GM23338 (cell line): ENCODE measurements around the gene TMEM154. TPM values are rescaled to one million over a fixed set of nuclear protein-coding genes. Genes with fewer than 3 reads are reported as not detected.

Source experiments
- ATAC-seq: fragments of 200-7000 bp; cut with Tn5 transposase; 3 replicates; pipeline ENCODE4 v1.9.1; 2020
- DNase-seq: peaks from one replicate; pipeline ENCODE4 v3.0.0-alpha.2; 2015; ENCODE audit warnings: low spot score
- H2AFZ ChIP-seq: fragments of 200-600 bp; sonication (generic); 2 replicates; pipeline ENCODE4 v1.8.0; 2016; ENCODE audit warnings: antibody characterized with exemption, mild to moderate bottlenecking, moderate library complexity
- H3F3A ChIP-seq: fragments of 200-600 bp; sonication (generic); replicated peaks from 2 replicates; pipeline ENCODE4 v1.8.0; 2017; ENCODE audit warnings: antibody characterized with exemption, mixed run types, low read depth
- H3K27ac ChIP-seq: fragments of 200-600 bp; sonication (generic); 2 replicates; pipeline ENCODE4 v1.6.1; 2016; ENCODE audit warnings: low read depth
- H3K27me3 ChIP-seq: fragments of 200-600 bp; sonication (generic); 2 replicates; pipeline ENCODE4 v1.8.0; 2016; ENCODE audit warnings: mild to moderate bottlenecking, mixed run types, moderate library complexity; ENCODE audit not compliant: insufficient read depth
- H3K36me3 ChIP-seq: fragments of 200-600 bp; sonication (generic); 2 replicates; pipeline ENCODE4 v1.8.0; 2016; ENCODE audit warnings: mild to moderate bottlenecking; ENCODE audit not compliant: insufficient read depth
- H3K4me1 ChIP-seq: fragments of 200-600 bp; sonication (generic); 2 replicates; pipeline ENCODE4 v1.8.0; 2016; ENCODE audit warnings: mild to moderate bottlenecking, moderate library complexity; ENCODE audit not compliant: insufficient read depth
- H3K4me2 ChIP-seq: fragments of 200-600 bp; sonication (generic); 2 replicates; pipeline ENCODE4 v1.7.1; 2017; ENCODE audit warnings: mixed run types
- H3K4me3 ChIP-seq: fragments of 200-600 bp; sonication (generic); 2 replicates; pipeline ENCODE4 v1.6.1; 2016; ENCODE audit warnings: mixed run types
- H3K79me2 ChIP-seq: fragments of 200-600 bp; sonication (generic); replicated peaks from 2 replicates; pipeline ENCODE4 v1.8.0; 2017; ENCODE audit warnings: mild to moderate bottlenecking; ENCODE audit not compliant: insufficient read depth
- H3K9me2 ChIP-seq: fragments of 200-600 bp; sonication (generic); 2 replicates; pipeline ENCODE4 v1.8.0; 2017; ENCODE audit not compliant: insufficient read depth
- H4K20me1 ChIP-seq: fragments of 200-600 bp; sonication (generic); replicated peaks from 2 replicates; pipeline ENCODE4 v1.8.0; 2017; ENCODE audit warnings: mild to moderate bottlenecking; ENCODE audit not compliant: insufficient read depth
- H3K27ac Mint-ChIP-seq: 2 replicates; pipeline ENCODE4 v1.8.0; 2020; ENCODE audit warnings: inconsistent platforms, mild to moderate bottlenecking, moderate library complexity, mixed read lengths
- H3K27me3 Mint-ChIP-seq: 3 replicates; pipeline ENCODE4 v1.8.0; 2022; ENCODE audit warnings: low read depth, mild to moderate bottlenecking, moderate library complexity, mixed read lengths, inconsistent platforms; ENCODE audit not compliant: insufficient read depth, poor library complexity
- H3K36me3 Mint-ChIP-seq: 3 replicates; pipeline ENCODE4 v1.8.0; 2021; ENCODE audit warnings: low read depth, mild to moderate bottlenecking, inconsistent platforms, moderate library complexity, mixed read lengths
- H3K4me1 Mint-ChIP-seq: 3 replicates; pipeline ENCODE4 v1.8.0; 2020; ENCODE audit warnings: mild to moderate bottlenecking, inconsistent platforms, mixed read lengths
- H3K4me3 Mint-ChIP-seq: 3 replicates; pipeline ENCODE4 v1.8.0; 2021; ENCODE audit warnings: moderate library complexity, mild to moderate bottlenecking, inconsistent platforms, mixed read lengths
- H3K9me3 Mint-ChIP-seq: 3 replicates; pipeline ENCODE4 v1.8.0; 2020; ENCODE audit warnings: moderate library complexity, mild to moderate bottlenecking, inconsistent platforms, mixed read lengths
- CREB1 ChIP-seq: fragments of 250-450 bp; sonication (Bioruptor Pico); IDR thresholded peaks from 2 replicates; pipeline ENCODE4 v1.5.0; 2020; ENCODE audit warnings: low read depth, mild to moderate bottlenecking, moderate library complexity
- CTCF ChIP-seq, 2 experiments: fragments of 200-600 bp in 1 of 2; sonication (generic) in 1 of 2; conservative IDR thresholded peaks; 2 replicates each; pipeline versions ENCODE4 v1.5.1 to v1.6.1; 2016 to 2017; ENCODE audit warnings: antibody characterized with exemption in 2 of 2, low read depth in 2 of 2, mild to moderate bottlenecking in 2 of 2, moderate library complexity in 1 of 2
- JUNB ChIP-seq: IDR thresholded peaks from one replicate; pipeline ENCODE4 v1.6.1; 2016; ENCODE audit warnings: antibody characterized with exemption; ENCODE audit not compliant: unreplicated experiment
- NANOG ChIP-seq: IDR thresholded peaks from 2 replicates; pipeline ENCODE4 v1.6.1; 2016; ENCODE audit warnings: antibody characterized with exemption, borderline replicate concordance
- STAT1 ChIP-seq: IDR thresholded peaks from one replicate; pipeline ENCODE4 v1.6.1; 2016; ENCODE audit warnings: antibody characterized with exemption; ENCODE audit not compliant: unreplicated experiment
- ZNF114 ChIP-seq: fragments of 250-450 bp; sonication (Bioruptor Pico); IDR thresholded peaks from 2 replicates; pipeline ENCODE4 v1.5.0; 2020; ENCODE audit warnings: mild to moderate bottlenecking, moderate library complexity
- ZNF462 ChIP-seq: fragments of 250-450 bp; sonication (Bioruptor Pico); IDR thresholded peaks from 2 replicates; pipeline ENCODE4 v1.5.0; 2020; ENCODE audit warnings: mild to moderate bottlenecking, moderate library complexity
- polyA plus RNA-seq: library from polyadenylated mRNA; unstranded; fragments of >200 nt; fragmentation: Nextera tagmentation; extraction: Ambion mirVana; gene quantifications from 2 replicates; pipeline ENCODE4 v1.2.1, GENCODE V29; 2016
- total RNA-seq: library from RNA; depleted of rRNA; stranded (reverse); fragments of >200 nt; shearing (Covaris generic); gene quantifications from 2 replicates; pipeline ENCODE4 v1.2.3, GENCODE V29; 2014
- TF ChIP-seq, protein P1 (sequence below): IDR thresholded peaks from one replicate; pipeline ENCODE4 v1.6.1; 2018; ENCODE audit warnings: antibody characterized with exemption; ENCODE audit not compliant: unreplicated experiment

Gene TMEM154
- total and polyA plus RNA-seq, 2 experiments from 2014 or later, result 1.0 to 1.7 TPM

DNA sequence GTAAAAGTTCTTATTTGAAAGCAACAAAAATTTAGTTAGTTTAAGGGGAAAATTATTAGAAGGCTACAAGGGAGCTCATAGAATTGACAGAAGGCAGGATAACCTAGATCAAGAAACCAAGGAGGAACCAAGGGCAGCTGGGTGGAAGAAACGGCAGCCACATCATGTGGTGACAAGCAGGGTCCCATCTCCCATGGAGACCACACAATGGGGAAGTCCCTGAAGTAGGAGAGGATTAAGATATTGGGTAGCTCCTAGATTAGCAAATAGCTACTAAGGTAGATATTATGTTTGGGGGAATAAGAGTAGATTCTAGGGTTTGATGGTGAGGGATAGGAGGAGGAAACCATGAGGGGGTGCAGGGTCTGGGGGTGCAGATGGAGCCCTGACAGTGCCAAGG, 48.0 kb upstream of the TMEM154 start (continued):
- no peak for TF ChIP-seq CTCF (conservative IDR thresholded peaks at IDR 0.05; ENCODE audit: low read depth in 2 of 2)
- no peak for TF ChIP-seq ZNF114 (CRISPR knock-in tag)

DNA sequence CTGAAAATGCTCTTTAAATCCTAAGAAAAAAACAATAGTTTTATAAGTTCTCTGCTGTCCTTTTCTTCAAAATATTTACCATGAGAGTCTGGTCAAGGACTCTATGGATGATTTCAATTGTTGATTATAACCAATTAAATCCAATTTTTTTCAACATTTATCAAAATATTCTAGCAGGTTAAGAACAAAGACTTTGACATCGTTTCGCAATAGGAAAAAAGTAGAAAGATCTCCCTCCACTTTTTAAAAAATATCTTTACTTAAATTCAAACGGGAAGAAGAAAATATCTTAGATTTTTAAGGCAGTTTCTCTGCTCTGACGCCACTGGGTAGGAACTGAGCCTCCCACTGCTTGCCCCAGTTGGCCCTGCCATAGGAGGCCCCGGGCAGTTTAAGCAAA, 44.7 kb upstream of the TMEM154 start:
- Histone ChIP-seq H3K4me3 (no peak overlapping the region), H3K4me1 (no peaks in the 10 kb centered on the region; the same call in 1 of the 2 replicates), H2AFZ (no peak overlapping the region), H3K4me2 (no peak overlapping the region), H3K27ac (no peak overlapping the region), H3K36me3 (no peaks in the 10 kb centered on the region), H3F3A (no peaks in the 10 kb centered on the region), H3K79me2 (no peaks in the 10 kb centered on the region), H3K9me2 (no peaks in the 10 kb centered on the region; the same call in 1 of the 2 replicates), H4K20me1 (no peaks in the 10 kb centered on the region), H3K27me3 (no peaks in the 10 kb centered on the region)
- Mint-ChIP-seq H3K27me3 (peaks cover 9% of the 10 kb centered on the region), H3K4me3 (no peak overlapping the region), H3K36me3 (no peaks in the 10 kb centered on the region), H3K4me1 (peaks cover 9% of the 10 kb centered on the region; the same call in 2 of the 3 replicates), H3K27ac (no peak overlapping the region), H3K9me3 (no peaks in the 10 kb centered on the region)
- TF ChIP-seq ZNF462 (CRISPR knock-in tag), result no peak
- no peak for TF ChIP-seq JUNB
- TF ChIP-seq, protein P1, sequence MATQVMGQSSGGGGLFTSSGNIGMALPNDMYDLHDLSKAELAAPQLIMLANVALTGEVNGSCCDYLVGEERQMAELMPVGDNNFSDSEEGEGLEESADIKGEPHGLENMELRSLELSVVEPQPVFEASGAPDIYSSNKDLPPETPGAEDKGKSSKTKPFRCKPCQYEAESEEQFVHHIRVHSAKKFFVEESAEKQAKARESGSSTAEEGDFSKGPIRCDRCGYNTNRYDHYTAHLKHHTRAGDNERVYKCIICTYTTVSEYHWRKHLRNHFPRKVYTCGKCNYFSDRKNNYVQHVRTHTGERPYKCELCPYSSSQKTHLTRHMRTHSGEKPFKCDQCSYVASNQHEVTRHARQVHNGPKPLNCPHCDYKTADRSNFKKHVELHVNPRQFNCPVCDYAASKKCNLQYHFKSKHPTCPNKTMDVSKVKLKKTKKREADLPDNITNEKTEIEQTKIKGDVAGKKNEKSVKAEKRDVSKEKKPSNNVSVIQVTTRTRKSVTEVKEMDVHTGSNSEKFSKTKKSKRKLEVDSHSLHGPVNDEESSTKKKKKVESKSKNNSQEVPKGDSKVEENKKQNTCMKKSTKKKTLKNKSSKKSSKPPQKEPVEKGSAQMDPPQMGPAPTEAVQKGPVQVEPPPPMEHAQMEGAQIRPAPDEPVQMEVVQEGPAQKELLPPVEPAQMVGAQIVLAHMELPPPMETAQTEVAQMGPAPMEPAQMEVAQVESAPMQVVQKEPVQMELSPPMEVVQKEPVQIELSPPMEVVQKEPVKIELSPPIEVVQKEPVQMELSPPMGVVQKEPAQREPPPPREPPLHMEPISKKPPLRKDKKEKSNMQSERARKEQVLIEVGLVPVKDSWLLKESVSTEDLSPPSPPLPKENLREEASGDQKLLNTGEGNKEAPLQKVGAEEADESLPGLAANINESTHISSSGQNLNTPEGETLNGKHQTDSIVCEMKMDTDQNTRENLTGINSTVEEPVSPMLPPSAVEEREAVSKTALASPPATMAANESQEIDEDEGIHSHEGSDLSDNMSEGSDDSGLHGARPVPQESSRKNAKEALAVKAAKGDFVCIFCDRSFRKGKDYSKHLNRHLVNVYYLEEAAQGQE, result no peak
- TF ChIP-seq CREB1, result no peak
- TF ChIP-seq STAT1, result no peak
- TF ChIP-seq NANOG, result no peak
- no peak for DNase-seq
- no peak for ATAC-seq
